SW480 (cell line): Measurements from ENCODE around the gene IMP3.
"Not testable (repeated sequence)": the region's sequence is repeated elsewhere in the genome, so short reads cannot be mapped to it uniquely, and the experiment has no call there.

Experiments
- DNase-seq: peaks from one replicate; pipeline ENCODE4 v3.0.0-alpha.2; 2016; ENCODE audit warnings: low spot score

IMP3 gene, protein sequence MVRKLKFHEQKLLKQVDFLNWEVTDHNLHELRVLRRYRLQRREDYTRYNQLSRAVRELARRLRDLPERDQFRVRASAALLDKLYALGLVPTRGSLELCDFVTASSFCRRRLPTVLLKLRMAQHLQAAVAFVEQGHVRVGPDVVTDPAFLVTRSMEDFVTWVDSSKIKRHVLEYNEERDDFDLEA

DNA sequence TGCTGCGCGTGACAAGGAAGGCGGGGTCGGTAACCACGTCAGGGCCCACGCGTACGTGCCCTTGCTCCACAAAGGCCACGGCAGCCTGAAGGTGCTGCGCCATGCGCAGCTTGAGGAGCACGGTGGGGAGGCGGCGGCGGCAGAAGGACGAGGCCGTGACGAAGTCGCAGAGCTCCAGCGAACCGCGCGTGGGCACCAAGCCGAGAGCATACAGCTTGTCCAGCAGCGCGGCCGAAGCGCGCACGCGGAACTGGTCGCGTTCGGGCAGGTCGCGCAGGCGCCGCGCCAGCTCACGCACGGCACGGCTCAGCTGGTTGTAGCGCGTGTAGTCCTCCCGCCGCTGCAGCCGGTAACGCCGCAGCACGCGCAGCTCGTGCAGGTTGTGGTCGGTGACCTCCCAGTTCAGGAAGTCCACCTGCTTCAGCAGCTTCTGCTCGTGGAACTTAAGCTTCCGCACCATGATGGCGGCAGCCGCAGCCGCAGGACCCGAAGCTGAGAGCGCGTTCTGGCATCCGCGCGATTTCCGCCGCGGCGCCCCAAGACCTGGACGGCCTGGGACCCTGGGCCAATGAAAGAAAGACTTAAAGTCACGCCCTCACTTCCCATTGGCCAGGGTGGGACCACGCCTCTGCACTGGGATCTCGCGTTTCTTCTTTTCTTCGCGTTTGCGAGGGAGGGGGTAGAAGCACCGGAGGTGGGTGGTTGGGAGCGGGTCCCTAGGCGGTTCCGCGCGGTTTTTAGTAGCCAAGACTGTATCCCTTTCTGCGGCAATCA, at the start of gene IMP3:
TSS of gene IMP3 (minus strand) at position 516 of the 774 bp plus-strand sequence. CDS start at position 460, 56 bp downstream.
- peak; percentile 97 for DNase-seq

DNA sequence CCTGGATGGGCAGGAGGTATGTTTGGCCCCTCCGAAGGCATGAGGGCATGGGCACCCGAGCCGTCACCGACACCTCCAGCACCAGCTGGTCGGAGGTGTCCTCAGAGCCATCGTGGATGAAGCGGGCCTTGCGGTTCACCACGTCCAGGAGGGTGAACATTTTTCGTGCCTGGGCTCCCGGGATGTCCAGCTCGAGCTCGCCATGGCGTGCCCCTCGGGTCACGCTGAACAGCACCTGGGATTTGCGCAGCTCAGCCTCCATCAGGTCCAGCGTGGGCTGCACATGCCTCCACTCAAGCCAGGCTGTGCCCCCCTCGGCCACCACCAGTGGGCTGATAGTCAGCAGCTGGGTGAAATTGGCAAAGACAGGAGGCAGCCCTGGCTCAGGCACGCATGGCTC, 49.4 kb upstream of the IMP3 start:
- DNase-seq: not testable (repeated sequence)

DNA sequence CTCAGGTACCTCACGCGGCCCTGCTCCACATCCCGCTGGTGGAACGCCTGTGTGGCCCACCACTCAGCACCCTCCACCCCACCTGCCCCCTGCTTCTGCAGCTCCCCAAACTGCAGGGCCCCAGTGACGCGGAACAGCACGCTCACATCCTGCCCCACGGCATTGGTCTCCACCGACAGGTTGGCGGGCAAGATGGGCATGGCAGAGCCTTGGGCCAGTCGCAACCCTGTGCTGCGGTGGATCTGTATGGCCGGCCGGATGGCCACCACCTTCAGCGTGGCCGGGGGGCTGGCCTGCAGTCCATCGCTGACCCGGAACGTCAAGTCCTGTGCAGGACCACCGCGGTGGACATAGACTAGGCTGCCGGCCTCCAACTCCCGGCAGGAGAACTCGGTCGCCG, 48.8 kb upstream of the IMP3 start:
- DNase-seq: no peak

DNA sequence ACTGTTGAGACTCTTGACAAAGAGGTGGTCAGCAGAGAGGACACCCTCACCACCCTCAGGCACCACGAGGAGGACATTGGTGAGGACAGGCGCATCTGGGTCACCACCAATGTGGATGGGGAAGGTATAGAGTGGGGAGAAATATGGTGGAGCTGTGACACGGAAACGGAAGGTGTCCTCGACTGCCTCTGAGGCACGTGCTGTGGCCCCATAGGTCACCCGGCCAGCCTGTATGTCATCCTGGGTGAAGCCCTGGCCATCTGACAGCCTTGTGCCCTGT, 48.2 kb upstream of the IMP3 start:
- DNase-seq: no peak

DNA sequence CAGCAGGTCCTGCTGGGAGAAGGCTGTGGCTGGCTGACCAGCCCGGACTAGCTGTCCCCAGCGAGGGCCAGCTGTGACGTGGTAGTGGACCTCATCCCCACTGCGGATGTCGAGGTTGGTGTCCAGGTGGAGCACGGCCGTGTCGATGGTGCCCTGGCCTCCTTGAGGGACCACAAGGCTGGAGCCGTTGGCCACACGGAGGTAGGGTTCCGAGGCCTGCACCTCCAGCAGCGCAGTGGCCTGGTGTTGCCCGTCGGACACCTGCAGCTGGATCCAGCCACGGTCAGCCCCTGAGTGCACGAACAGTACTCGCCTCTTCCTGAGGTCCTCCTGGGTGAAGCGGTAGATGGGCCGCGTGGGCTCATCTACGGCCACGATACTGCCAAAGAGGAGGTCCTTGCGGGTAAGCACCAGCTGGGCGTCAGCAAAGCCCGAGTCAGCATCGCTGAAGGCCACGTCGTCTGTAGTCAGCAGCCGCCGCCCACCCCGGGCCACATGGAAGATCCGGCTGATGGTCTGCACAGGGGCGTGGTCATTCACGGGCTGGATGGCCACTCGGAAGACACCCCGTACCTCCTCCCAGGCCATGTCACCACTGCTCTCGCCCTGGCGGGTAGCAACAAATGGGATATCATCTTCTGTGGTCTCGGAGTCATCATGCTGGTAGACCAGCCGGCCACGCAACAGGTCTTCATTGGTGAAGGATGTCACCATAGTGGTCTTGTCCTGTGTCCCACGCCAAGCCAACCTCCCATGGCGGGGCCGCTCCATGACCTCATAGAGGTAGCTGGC, 47.7 kb upstream of the IMP3 start:
- no peak for DNase-seq

DNA sequence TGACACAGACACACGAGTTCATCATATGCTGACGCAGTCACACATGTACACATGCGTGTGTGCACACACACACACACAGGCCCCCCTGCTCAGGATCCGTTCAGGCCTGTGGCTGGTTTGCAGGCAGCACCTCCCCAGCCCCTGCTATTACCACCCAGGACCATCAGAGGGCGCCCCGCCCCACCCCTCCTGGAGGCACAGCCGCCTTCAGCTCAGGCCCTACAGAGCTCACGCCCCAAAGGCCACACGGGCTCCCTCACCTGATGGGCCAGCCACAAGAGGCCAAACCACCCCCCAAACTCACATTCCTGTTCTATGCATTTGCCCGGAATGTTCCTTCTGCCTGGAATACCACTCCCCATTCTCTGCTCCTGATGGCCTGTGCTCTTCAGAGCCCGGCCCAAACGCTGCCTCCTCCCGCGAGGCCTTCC, 46.2 kb upstream of the IMP3 start:
- DNase-seq: not testable (repeated sequence)

DNA sequence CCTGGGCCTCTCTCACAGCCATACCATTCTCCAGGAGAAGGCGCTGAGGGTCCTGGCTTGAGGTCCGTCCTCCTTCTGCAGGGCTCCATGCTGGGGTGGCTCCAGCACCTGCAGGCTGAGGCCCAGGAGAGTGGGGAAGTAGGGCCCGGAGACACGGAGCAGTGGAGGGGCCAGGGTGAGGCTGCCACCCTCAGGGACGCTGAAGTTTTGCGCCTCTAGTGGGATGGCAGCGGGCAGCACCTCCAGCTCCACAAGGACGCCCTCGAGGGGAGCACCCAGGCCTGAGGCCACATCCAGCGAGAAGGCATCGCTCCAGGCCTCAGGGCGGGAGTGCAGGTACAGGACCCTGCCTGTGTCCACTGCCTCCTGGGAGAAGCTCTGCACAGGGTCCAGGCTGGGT, 45.2 kb upstream of the IMP3 start:
- no peak for DNase-seq

DNA sequence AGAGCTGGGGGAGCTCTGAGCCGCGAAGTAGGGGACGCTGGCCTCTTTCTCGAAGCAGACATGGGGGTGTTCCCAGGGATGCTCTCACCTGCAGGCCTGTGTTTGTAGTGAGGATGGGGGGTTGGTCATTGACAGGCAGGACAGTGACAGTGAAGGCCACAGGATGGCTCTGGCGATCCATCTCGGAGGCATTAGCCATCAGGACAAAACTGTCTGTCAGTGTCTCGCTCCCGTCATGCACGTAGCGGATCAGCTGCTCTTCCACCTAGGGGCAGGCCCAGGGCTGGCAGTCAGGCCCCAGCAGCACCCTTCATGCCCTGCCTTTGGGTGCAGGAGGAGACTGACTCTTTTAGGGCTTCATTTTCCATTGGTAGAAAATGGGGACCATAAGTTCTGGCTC, 44.6 kb upstream of the IMP3 start:
- no peak for DNase-seq

DNA sequence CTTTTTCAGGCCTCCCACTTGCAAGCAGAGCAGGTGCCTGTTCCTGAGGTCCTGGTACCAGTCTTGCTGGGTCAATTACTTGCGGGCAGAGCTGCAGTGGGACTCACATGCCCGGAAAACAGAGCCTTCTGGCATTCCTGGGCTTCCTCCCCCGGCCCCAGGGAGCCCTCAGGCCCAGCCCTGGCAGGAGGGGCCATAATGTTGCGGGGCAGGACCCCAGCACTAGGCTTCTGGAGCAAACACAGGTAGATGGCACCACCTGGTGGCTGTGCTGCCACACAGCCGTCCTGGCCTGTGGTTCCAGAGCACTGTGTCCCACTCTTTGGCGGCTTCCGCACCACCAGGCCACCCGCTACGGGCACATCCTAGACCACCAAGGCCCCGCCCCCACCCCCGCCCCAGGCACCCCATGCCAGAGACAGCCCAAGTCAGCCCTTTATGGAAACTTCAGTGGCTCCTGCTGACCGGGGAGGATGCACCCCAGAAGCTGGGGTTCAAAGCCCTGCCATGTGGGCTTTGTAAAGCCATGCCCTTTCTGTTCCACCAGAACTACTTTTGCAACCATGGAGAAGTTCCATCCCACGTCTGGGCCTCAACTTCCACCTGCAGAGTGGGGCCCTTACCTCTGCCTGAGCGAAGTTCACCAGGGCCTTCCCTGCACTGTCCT, 43.8 kb upstream of the IMP3 start:
- DNase-seq: peak; percentile 46

DNA sequence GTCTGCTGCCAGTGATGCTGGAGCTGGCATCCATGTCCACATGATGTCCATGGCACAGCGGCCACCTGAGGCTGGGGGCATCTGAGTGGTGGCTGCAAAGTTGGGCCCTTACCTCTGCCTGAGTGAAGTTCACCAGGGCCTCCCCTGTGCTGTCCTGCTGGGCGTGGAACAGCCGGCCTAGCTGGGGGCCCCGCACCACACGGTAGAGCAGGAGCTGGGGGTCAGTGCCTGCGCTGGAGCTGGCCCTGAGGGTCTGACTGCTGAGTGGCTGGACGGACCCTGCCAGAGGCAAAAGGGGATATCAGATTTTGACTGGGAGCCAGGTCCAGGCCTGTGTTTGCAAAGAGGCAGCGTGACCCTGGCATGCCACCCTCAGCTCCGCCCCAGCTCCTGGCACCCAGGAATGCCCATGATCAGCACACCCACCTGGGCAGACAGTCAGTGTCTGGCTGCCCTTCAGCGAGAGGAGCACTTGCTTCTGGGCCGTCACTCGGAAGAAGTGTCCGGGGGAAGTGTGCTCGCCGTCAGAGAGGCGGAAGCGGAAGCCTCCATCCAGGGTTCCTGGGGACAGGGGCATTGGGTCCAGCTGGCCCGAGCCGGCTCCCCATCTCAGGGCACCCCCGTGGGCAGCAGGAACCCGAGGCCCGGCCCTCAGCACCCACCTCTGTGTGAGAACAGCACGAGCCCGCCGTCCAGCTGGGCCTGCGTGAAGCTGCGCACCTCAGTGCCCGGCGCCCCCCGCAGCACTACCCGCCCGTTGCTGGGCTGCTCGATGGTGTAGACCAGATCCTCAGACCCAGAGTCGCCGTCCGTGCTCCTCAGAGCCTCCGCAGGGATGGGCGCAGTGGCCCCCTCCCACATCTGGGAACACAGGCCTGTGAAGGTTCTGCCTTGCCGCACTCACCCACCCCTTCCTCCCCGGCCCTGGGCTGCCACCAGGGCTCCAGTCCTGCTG, 42.4 kb upstream of the IMP3 start:
- no peak for DNase-seq

DNA sequence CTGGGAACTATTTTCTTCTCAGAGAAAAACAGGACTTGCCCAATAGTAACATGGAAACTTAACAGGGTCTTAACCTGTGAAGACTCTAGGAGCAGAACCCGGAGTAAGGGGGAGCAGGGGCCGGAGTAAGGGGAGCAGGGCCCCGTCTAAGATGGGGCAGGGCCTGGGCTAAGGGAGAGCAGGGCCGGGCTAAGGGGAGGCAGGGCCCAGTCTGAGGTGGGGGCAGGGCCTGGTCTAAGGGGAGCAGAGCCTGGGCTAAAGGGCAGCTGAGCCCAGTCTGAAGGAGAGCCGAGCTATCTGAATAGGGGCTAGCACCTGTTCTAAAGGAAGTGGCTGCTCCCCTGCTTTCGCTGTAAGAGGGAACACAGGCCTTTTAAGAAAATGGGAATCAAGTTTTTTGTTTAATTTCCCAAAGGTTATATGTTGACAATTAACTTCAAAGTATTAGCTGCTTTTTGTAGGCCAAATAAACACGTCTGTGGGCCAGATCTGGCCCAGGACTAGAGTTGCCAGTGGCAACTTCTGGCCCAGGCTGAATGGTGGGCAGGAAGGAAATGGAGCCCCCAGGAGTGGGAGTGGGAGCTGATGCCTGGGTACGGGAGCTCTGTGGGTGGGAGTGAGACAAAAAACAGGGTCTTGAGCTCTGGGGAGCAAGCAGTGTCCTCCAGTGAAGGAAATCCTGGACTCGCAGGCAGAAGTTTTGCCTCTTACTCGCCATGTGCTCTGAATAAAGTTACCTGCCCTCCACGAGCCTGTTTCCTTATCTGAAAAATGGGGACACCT, 40.2 kb upstream of the IMP3 start:
- DNase-seq: no peak

DNA sequence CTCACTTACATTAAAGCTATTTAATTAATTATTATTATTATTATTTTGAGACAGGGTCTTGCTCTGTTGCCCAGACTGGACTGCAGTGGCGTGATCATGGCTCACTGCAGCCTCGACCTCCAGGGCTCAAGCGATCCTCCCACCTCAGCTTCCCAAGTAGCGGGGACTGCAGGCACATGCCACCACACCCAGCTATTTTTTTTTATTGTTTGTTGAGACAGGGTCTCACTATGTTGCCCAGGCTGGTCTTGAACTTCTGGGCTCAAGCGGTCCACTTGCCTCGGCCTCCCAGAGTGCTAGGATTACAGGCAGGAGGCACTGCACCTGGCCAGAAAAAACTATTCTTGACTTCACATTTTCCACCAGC, 38.3 kb upstream of the IMP3 start:
- DNase-seq: not testable (repeated sequence)

DNA sequence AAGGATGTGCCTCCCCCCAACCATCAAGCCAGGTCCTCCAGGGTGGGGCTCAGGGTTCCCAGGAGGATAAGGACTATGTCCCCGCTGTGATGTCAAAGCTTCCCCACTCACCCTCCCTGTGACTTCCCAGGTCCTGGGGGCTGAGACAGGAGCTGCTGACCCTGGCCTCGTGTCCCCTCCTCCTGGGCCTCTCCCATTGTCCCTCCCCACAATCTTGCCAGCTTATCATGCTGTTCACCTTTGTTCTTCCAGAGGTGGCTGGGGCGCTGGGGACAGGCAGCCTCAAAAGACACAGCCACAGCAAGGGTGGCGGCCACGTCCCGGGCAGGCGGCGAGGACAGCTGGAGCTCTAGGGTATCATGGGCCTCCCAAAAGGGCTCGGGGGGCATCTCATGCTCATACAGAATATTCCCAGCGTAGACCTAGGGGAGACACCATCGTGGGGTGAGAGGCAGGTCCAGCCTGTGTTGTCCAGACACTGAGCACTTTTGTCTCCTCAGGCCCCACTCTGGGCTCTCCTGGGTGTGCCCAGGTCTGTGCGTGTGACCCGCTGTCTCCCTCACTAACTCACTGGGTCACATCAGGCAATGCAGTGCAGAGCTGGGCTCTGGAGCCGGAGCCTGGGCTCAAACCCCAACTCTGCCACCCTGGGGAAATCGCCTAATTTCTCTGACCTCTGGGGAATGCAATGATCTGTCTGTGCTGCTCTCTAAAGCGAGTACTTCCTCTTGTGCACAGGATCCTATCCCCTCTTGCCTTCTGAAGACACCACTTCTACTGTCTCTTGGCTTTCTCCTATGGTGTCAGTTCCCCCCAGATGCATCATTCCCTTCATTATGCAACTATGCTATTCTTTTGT, 37.7 kb upstream of the IMP3 start:
- DNase-seq: no peak

DNA sequence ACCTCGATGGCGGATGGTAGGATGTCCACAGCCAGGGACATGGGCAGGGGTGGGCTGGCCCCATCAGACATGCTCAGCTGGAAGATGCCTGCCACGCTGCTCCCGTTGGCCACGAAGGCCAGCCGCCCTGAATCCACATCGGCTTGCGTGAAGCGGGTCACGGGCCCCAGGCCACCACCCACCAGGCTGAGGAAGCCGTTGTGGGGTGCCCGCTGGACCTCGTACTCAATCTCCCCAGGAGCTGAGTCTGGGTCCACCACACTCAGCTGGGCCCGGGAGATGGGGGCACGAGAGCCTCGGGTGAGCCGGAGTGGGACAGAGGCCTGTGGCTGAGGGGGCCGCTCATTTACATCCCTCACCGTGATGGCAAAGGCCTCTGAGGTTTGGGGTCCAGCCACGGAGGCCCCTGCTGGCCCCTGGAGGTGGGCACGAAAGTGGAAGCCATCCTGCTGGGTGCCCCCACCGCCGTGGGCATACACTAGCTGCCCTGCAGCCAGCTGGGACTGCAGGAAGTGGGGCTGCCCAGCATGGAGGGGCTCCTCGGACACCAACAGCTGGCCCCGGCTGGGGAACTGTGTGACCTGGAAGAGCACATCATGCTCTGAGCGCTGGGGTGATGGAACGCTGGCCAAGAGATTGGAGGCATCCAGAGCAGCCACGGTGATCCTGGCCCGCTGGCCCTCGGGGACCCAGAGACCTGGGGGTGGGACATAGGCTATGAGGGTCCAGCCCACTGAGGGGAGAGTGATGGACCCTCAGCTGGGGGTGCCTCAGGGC, 36.9 kb upstream of the IMP3 start:
- DNase-seq: no peak

DNA sequence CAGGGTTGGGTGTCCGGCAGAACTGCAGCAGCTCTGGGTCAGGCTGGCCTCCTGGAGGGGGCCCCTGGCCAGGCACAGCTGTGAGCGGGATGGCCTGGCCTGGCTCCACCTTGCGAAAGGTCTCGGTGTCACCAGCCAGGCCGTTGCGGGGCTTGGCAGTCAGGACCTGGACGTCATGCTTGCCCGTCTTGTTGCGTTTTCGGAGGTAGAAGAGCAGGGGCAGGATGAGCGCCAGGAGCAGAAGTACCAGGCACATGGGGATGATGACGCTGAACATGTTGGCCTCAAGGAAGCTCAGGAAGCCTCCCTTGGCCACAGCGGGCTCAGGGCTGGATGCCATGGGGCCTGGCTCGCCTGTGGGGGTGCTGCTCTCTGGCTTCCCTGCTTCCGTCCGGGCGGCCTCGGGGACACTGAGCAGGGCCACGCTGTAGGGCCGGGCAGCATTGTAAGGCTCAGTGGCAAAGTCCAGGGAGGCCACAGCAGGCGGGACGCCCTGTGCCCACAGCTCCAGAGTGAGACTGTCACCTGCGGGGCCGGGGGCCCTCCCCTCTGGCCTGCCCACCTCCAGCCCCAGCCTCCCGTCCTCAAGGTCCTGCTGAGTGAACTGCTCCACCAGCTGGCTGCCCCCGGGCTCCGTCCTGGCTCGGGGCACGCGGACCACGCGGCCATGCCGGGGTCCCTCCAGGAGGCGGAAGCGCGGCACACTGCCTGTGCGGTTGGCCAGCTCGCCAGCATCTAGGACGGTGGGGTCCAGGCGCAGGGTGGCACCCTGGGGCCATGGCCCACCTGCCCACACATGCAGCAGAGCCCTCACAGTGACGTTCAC, 35.8 kb upstream of the IMP3 start:
- DNase-seq: no peak

DNA sequence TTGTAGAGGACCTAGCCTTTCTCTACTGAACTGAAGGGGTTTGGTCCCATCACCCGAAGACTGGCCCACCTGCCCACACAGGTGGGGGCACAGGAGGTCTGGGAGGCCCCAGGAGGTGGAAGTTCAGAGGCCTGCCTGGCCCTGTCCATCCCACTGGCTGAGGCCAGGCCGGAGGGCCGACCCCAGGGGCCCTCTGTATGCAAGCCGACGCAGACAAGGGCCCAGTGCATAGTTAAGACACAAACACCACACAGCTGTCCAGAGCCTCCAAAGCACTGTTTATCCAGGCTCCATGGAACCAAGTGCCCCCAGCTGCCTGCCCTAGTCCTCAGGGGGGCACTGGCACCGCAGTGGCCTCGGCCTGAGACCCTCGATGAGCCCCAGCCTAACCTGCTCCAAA, 34.3 kb upstream of the IMP3 start:
- DNase-seq: no peak

DNA sequence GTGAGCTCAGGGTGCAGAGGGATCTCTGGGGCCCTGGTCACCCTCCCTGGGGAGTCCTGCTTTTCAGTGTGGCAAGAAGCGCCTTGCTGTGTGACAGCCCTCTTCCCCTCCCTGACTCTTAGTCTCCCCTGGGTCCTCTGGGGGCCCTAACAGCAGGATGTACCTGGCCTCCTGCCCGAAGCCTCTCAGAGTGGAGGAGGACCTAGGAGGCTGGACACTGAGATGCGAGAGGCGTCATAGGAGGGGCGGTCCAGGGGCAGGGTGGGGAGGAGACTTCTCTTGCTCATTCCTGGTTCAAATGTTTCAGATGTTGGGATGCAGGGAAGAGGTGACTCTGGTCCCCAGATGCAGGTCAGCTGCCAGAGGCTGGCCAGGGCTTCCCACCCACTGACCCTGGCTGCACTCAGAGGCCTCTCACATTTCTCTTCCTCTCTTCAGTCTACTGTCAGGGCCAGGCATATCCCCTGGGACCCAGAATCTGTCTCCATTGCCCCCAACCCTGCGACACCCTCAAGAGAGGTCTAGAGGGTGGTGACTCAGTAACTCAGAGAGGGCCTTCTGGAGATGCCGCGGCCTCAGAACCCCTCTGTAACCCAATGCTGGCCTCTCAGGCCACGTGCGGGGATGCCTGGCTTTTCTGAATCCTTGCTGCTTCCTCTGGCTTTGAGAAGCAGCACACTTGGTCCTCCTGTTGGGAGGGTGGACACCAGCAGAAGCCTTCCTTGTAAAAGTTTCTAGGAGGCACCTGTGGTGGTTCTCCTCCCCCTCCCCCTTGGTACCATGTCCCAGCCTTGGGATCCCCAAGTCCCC, 33.6 kb upstream of the IMP3 start:
- DNase-seq: no peak
